IPS-20b (cell line): ENCODE results near the gene WDR55.
"Not testable (repeated sequence)": the region's sequence is repeated elsewhere in the genome, so short reads cannot be mapped to it uniquely, and the experiment has no call there.

Experiments used
- H3K27ac ChIP-seq: one replicate; pipeline ENCODE4 v1.5.1; 2013; ENCODE audit warnings: low read length
- H3K27me3 ChIP-seq: 2 replicates; pipeline ENCODE4 v1.6.1; 2013; ENCODE audit warnings: mild to moderate bottlenecking, low read length, inconsistent platforms; ENCODE audit not compliant: insufficient read depth
- H3K36me3 ChIP-seq: 2 replicates; pipeline ENCODE4 v1.6.1; 2013; ENCODE audit warnings: low read depth, mild to moderate bottlenecking, inconsistent platforms, low read length, moderate library complexity; ENCODE audit not compliant: insufficient read depth
- H3K4me1 ChIP-seq: 2 replicates; pipeline ENCODE4 v1.6.1; 2013; ENCODE audit warnings: mild to moderate bottlenecking, control low read depth, inconsistent platforms, low read length, moderate library complexity; ENCODE audit not compliant: insufficient read depth
- H3K4me3 ChIP-seq: 2 replicates; pipeline ENCODE4 v1.5.1; 2013; ENCODE audit warnings: mild to moderate bottlenecking, low read length, inconsistent platforms
- H3K9ac ChIP-seq: 2 replicates; pipeline ENCODE4 v1.6.1; 2013; ENCODE audit warnings: low read depth, mild to moderate bottlenecking, inconsistent platforms, low read length, moderate library complexity
- H3K9me3 ChIP-seq: 2 replicates; pipeline ENCODE4 v1.6.1; 2013; ENCODE audit warnings: mild to moderate bottlenecking, low read depth, low read length, inconsistent platforms; ENCODE audit not compliant: insufficient read depth

The WDR55 gene, protein sequence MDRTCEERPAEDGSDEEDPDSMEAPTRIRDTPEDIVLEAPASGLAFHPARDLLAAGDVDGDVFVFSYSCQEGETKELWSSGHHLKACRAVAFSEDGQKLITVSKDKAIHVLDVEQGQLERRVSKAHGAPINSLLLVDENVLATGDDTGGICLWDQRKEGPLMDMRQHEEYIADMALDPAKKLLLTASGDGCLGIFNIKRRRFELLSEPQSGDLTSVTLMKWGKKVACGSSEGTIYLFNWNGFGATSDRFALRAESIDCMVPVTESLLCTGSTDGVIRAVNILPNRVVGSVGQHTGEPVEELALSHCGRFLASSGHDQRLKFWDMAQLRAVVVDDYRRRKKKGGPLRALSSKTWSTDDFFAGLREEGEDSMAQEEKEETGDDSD

DNA sequence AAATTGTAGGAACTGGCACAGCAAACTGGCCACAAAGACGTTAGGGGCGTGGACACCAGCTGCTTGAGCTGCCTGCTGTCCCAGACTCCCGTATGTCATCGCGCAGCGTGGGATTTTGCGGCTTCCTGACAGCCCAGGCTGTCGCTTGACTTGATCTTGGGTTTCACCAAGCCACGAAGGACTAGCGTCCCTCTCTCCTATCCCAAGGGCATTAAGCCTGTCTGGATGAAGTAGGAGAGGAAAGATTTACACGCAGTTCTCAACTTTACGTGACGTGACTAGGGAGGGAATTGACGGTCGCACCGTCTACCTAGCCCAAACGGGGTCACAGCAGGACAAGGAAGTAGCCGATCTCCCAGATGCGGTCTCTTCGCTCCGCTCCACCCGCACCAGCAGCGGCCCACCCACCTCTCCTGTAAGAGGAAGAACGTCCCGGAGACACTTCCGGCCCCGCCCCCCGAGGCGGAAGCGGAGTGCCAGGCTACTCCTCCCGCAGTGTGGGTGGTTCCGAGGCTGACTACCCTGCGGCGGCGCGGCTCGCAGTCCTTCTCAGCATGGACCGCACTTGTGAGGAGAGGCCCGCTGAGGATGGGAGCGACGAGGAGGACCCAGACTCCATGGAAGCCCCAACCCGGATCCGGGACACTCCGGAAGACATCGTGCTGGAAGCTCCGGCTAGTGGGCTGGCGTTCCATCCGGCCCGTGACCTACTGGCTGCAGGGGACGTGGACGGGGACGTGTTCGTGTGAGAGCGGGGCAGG is at the start of gene WDR55:
WDR55 (plus strand) TSS at position 546 of the 761 bp plus-strand sequence; CDS start at position 555, 9 bp downstream.
- H3K4me3 ChIP-seq: peak within 1 kb of the TSS; percentile 88
- H3K27me3 ChIP-seq: no peaks in the 10 kb centered on the region
- H3K36me3 ChIP-seq: peaks cover 64% of the 10 kb centered on the region
- peak within 1 kb of the TSS; percentile 79; the same call in 1 of the 2 replicates for H3K9ac ChIP-seq
- H3K4me1 ChIP-seq: no peaks in the 10 kb centered on the region
- no peaks in the 10 kb centered on the region for H3K9me3 ChIP-seq
- no peak within 1 kb of the TSS for H3K27ac ChIP-seq

DNA sequence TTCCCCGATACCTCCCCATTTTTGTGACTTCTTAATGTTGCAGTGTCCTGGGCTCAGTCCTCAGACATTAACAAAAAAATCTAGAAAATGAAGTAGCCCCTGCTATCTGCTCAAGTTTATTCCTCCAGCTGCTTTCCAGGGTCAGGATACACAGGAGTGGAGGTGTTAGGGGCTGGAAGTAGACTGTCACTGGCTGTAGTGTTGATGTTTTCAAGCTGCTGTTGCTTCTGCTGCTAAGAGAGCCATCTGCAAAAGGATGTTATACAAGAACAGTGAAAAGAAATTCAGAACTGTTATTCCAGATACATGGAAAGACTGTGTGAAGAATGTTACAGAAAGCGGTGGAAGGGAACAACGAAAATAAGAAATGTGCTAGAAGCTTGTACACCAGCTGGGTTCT is 42.4 kb upstream of the WDR55 start:
- no peaks in the 10 kb centered on the region for H3K36me3 ChIP-seq

DNA sequence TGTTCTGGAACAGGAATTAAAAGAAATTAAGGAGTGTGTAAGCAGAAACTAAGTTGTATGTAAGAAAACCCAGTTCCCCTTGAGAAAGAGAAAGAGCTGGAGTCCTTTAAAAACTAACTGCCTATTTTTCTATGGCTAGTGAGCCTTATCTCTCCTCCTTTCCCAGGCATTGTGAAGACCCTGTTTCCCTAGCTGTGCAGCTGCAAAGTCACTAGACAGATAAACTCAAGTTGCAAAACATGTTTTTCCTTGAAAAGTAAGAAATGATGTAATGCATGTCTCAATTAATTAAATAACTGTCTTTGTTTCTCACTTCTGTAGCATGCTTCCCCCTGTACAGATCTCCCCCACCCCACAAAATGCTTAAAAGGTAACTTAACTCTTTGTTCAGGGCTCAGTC is 41.6 kb upstream of the WDR55 start:
- not testable (repeated sequence) for H3K27me3 ChIP-seq, H3K4me1 ChIP-seq, H3K36me3 ChIP-seq, H3K9ac ChIP-seq, H3K4me3 ChIP-seq, H3K27ac ChIP-seq
- H3K9me3 ChIP-seq: peaks cover 41% of the 10 kb centered on the region

More for the DNA sequence above, 42.4 kb upstream of the WDR55 start:
- Histone ChIP-seq H3K9me3 (peaks cover 37% of the 10 kb centered on the region), H3K27me3 (no peaks in the 10 kb centered on the region), H3K4me1 (no peaks in the 10 kb centered on the region), H3K9ac (no peak overlapping the region), H3K4me3 (no peak overlapping the region), H3K27ac (no peak overlapping the region)

DNA sequence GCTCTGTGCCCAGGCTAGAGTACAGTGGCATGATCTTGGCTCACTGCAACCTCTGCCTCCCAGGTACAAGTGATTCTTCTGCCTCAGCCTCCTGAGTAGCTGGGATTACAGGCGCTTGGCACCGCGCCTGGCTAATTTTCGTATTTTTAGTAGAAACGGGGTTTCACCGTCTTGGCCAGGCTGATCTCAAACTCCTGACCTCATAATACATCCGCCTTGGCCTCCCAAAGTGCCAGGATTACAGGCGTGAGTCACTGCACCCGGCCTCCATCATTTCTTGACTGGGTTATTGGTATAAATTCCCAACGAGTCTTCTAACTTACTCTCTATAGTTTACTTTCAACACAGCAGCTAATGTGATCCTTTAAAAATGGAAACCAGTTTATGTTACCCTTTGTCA is 39.8 kb upstream of the WDR55 start:
- not testable (repeated sequence) for H3K4me3 ChIP-seq, H3K27ac ChIP-seq, H3K9ac ChIP-seq, H3K36me3 ChIP-seq, H3K4me1 ChIP-seq, H3K27me3 ChIP-seq
- H3K9me3 ChIP-seq: peaks cover 43% of the 10 kb centered on the region

DNA sequence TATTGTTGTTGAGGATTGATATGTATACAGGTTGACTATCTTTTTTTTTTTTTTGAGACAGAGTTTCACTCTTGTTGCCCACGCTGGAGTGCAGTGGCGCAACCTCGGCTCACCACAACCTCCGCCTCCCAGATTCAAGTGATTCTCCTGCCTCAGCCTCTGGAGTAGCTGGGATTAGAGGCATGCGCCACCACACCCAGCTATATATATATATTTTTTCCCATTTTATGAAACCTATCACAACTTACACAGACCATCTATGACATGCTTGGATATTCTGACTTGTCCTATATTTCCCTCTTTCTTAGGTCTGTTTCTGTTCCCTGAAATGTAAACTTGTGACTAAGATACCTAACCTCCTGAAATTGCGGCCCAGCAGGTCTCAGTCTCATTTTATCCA is 36.7 kb upstream of the WDR55 start:
- Histone ChIP-seq H3K4me1 (no peaks in the 10 kb centered on the region), H3K9me3 (peaks cover 37% of the 10 kb centered on the region), H3K9ac (no peak overlapping the region), H3K27me3 (peaks cover 29% of the 10 kb centered on the region), H3K36me3 (no peaks in the 10 kb centered on the region), H3K4me3 (no peak overlapping the region), H3K27ac (no peak overlapping the region)

DNA sequence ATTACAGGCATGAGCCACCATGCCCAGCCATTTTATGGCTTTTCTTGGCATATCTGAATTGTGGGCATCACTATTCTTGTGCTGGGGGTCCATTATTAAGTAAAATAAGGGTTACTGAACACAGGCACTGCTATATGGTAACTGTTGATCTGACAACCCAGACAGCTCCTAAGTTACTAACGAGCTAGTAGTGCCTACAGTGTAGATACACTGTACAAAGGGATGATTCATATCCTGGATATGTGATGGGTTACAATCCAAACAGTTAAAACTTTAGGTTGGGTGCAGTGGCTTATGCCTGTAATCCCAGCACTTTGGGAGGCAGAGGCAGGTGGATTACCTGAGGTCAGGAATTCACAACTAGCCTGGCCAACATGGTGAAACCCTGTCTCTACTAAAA is 36.0 kb upstream of the WDR55 start:
- Histone ChIP-seq H3K9me3 (peaks cover 37% of the 10 kb centered on the region), H3K9ac (no peak overlapping the region), H3K27me3 (peaks cover 36% of the 10 kb centered on the region), H3K4me3 (no peak overlapping the region), H3K36me3 (no peaks in the 10 kb centered on the region), H3K27ac (no peak overlapping the region), H3K4me1 (no peaks in the 10 kb centered on the region)

DNA sequence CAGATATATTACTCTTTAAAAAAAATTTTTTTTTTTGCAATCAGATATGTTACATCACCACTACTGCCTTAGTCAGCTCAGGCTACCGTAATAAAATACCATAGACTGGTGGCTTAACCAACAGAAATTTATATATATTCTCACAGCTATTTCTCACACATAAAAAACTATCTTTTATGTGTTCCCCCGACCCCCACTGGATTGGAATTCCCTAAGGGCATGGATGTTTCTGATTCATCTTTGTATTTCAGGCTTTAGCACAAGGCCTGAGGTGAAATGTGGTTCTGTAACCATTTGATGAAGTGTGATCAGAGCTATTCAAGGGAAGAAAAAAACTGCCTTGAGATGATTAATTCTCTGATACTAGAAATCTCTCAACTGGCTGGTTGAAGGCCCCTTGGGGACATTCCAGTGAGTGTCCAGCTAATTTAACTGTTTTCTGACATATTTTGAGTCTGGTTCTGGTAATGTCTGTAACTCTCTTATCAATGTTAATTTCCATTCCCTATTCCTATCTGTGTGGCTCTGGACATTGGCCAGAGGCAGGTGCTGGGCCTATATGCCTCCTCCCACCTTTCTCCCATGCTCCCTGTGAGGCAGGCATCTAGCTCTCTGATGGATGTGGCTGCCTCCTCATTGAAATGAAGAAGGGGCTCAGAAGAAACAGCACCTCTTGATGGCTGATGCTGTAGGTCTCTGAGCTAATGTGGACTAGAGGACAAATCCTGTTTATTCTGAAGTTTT is 34.2 kb upstream of the WDR55 start:
- Histone ChIP-seq H3K4me1 (no peaks in the 10 kb centered on the region), H3K4me3 (no peak overlapping the region), H3K27me3 (peaks cover 42% of the 10 kb centered on the region), H3K36me3 (no peaks in the 10 kb centered on the region), H3K9ac (no peak overlapping the region), H3K27ac (no peak overlapping the region), H3K9me3 (peaks cover 31% of the 10 kb centered on the region)

DNA sequence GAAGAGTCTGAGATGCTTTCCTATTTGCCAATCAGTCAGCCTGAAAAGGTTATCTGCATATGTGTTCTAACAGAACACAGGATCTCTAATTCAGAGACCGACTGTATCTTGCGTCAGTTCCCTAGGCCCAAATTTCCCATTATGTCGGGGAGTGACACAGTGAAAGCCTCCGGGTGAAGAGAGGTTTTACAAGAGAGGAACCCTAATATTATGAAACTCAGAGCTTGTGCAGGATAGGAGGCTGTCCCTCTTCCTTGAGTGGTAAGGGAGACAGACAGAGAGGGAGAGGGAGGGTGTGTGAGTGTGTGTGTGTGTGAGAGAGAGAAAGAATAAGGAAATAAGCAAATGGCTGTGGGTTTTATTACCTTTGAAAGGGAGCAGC is 33.7 kb upstream of the WDR55 start:
- Histone ChIP-seq H3K27me3 (peaks cover 42% of the 10 kb centered on the region), H3K9me3 (peaks cover 26% of the 10 kb centered on the region), H3K27ac (no peak overlapping the region), H3K36me3 (no peaks in the 10 kb centered on the region), H3K9ac (no peak overlapping the region), H3K4me1 (no peaks in the 10 kb centered on the region), H3K4me3 (no peak overlapping the region)

DNA sequence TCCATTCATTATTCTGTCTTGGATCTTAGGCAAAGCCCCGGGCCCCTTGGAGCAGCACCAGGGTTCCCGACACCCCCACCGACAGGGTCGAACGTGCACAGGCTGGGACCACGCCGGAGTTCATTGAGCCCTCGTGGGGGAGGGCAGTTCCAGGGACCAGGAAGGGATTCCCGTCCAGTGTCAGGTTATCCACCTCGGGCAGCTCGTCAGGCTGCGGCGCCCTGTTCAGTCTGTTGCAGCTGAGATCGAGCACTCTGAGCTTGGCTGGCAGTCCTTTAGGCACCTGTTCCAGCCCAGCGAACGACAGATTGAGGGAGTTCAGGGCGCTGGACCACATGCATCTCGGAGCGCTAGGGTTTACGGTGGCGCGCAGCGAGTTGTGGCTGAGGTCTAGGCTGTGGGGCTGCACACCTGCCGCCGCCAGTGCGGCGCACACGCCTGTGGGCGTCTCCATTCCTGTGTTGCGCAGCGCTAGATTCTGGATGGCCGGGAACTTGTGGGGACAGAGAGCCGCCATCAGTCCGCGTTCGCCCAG is 32.8 kb upstream of the WDR55 start:
- Histone ChIP-seq H3K36me3 (no peaks in the 10 kb centered on the region), H3K9me3 (peaks cover 21% of the 10 kb centered on the region), H3K4me3 (peak overlapping the region; percentile 66), H3K9ac (no peak overlapping the region), H3K27me3 (peaks cover 42% of the 10 kb centered on the region), H3K27ac (no peak overlapping the region), H3K4me1 (no peaks in the 10 kb centered on the region)

DNA sequence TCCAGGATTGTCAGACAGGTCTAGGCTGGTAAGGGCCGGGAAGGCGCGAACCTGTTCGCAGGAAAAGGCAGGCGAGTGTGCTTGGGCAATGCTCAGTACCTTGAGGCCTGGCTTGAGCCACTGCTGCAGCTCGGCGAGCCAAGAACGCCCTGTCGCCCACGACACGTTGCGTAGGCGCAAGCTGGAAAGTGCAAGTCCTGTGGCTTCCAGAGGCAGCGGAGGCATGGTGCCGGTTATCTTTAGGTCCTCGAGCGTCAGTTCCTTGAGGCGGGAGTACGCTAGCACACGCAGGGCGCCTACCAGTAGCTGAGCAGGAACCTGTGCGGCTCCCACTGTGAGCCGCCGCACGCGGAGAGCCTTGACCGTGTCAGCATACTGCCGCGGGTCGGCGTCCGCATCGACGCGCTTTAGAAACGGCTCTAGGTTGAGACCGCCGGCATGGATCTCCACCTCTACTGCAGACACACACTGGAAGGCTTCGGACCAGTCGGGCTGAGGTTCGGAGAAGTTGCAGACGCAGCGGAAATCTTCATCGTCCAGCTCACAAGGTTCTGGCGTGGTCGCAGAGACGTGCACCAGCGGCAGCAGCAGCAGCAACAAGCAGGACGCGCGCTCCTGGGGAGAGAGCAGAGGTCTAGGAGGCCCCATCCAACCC is 32.2 kb upstream of the WDR55 start:
- Histone ChIP-seq H3K4me3 (peak overlapping the region; percentile 66), H3K9ac (no peak overlapping the region)

DNA sequence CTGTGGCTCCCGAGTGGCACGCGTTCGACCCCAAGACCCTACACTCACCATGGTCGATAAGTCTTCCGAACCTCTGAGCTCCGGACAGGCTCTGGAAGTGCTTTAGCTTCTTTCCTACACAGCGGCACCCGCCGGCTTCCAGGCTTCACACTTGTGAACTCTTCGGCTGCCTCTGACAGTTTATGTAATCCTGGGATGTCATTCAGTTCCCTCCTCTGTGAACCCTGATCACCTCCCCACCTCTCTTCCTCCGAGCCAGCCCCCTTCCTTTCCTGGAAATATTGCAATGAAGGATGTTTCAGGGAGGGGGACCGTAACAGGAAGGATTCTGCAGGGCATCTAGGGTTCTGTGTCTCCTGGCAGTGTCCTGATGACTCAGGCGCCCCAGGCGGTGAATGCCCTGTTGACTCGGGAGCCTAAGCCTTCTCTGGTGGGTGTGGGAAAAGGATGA is 31.7 kb upstream of the WDR55 start, which contains the start of gene CD14:
CD14 (minus strand) TSS at position 155 of the 451 bp plus-strand sequence; CDS start at position 51, 104 bp downstream.
- H3K36me3 ChIP-seq: no peaks in the 10 kb centered on the region

More for the DNA sequence above, 32.2 kb upstream of the WDR55 start:
- Histone ChIP-seq H3K9me3 (peaks cover 15% of the 10 kb centered on the region), H3K36me3 (no peaks in the 10 kb centered on the region), H3K27ac (no peak overlapping the region), H3K4me1 (no peaks in the 10 kb centered on the region), H3K27me3 (peaks cover 42% of the 10 kb centered on the region)

More for the DNA sequence above, 31.7 kb upstream of the WDR55 start, which contains the start of gene CD14:
- H3K27ac ChIP-seq: no peak within 1 kb of the TSS
- peak within 1 kb of the TSS; percentile 66 for H3K4me3 ChIP-seq
- no peak within 1 kb of the TSS for H3K9ac ChIP-seq
- peaks cover 10% of the 10 kb centered on the region for H3K9me3 ChIP-seq
- H3K4me1 ChIP-seq: no peaks in the 10 kb centered on the region
- peaks cover 42% of the 10 kb centered on the region for H3K27me3 ChIP-seq
